ENCODE results near the gene BSDC1. TPM values are rescaled to one million over a fixed set of nuclear protein-coding genes. Genes with fewer than 3 reads are reported as not detected.
A peak's percentile ranks its signal among the peaks of the same experiment; 100 is the strongest.

Gene BSDC1
- total and polyA plus RNA-seq, 12 donors, result 21.4 to 49.4 (median 44.3) TPM

GRCh38 chr1:32329931-32330466 is 64.2 kb downstream of the BSDC1 start:
- intact Hi-C loops (cut with DNase I), result loop anchor here in 2 of 10 donors (5.0 to 10.0 kb wide), 2 partner anchors 93 to 105 kb away; partner anchors contain the start of genes EIF3I (in 1 of the 2) and TMEM234 (in 1 of the 2)
- DNase-seq, result no peak
- WGBS, 2 donors, result 90 to 93% methylated on average over 4 of the region's 4 CpGs

GRCh38 chr1:32327204-32327603 is 67.0 kb downstream of the BSDC1 start:
- ATAC-seq (no peak), DNase-seq (no peak)
- 96% methylated on average over 11 of the region's 11 CpGs for WGBS, 2 donors
- intact Hi-C loops (cut with DNase I), result loop anchor here in 2 of 10 donors (5.0 to 10.0 kb wide), 2 partner anchors 90 to 102 kb away; partner anchors contain the start of genes EIF3I (in 1 of the 2) and TMEM234 (in 1 of the 2)
- peaks cover 0 to 3% (median 0%) of the 10 kb centered on the region in 9 donors for H3K4me1 ChIP-seq
- H3K9me3 ChIP-seq, result no peaks in the 10 kb centered on the region
- no peak overlapping the region for H3K4me3 ChIP-seq
- H3K27ac ChIP-seq, result no peak overlapping the region
- peaks cover 0 to 98% (median 46%) of the 10 kb centered on the region in 9 donors for H3K36me3 ChIP-seq
- no peaks in the 10 kb centered on the region for H3K27me3 ChIP-seq
- TF ChIP-seq CTCF (IDR thresholded peaks at IDR 0.05), result no peak

More at GRCh38 chr1:32329931-32330466, 64.2 kb downstream of the BSDC1 start:
- no peak overlapping the region for H3K4me3 ChIP-seq
- no peaks in the 10 kb centered on the region for H3K9me3 ChIP-seq
- no peak for ATAC-seq
- no peak overlapping the region for H3K27ac ChIP-seq
- peaks cover 0 to 96% (median 60%) of the 10 kb centered on the region in 9 donors for H3K36me3 ChIP-seq
- no peak for TF ChIP-seq CTCF (IDR thresholded peaks at IDR 0.05)
- H3K27me3 ChIP-seq, result peaks cover 0 to 7% (median 0%) of the 10 kb centered on the region in 7 donors
- peaks cover 0 to 16% (median 9%) of the 10 kb centered on the region in 9 donors for H3K4me1 ChIP-seq

GRCh38 chr1:32321712-32322291 is 72.4 kb downstream of the BSDC1 start:
- Histone ChIP-seq H3K4me3 (no peak overlapping the region), H3K36me3 (peaks cover 0 to 88% (median 17%) of the 10 kb centered on the region in 9 donors), H3K27ac (peak overlapping the region in 3 of 10 donors; percentile 34 to 44 (median 37)), H3K4me1 (peaks cover 0 to 15% (median under 1%) of the 10 kb centered on the region in 9 donors), H3K27me3 (no peaks in the 10 kb centered on the region), H3K9me3 (no peaks in the 10 kb centered on the region)
- 51 to 61% methylated on average over 5 of the region's 5 CpGs for WGBS, 2 donors
- intact Hi-C loops (cut with DNase I), result loop anchor here in 1 of 10 donors (10.0 kb wide), 1 partner anchor 97 kb away; the partner anchor contains the start of genes EIF3I and TMEM234
- no peak for TF ChIP-seq CTCF (IDR thresholded peaks at IDR 0.05)
- DNase-seq (no peak), ATAC-seq (peak in 1 of 8 donors; percentile 29)

GRCh38 chr1:32318127-32318869 is 75.9 kb downstream of the BSDC1 start:
- H3K4me3 ChIP-seq, result no peak overlapping the region
- H3K27me3 ChIP-seq, result no peaks in the 10 kb centered on the region
- DNase-seq (no peak), ATAC-seq (no peak)
- no peaks in the 10 kb centered on the region for H3K9me3 ChIP-seq
- 96% methylated on average over 10 of the region's 10 CpGs for WGBS, 2 donors
- H3K27ac ChIP-seq, result no peak overlapping the region
- peaks cover 0 to 30% (median 11%) of the 10 kb centered on the region in 9 donors for H3K4me1 ChIP-seq
- intact Hi-C loops (cut with DNase I), result loop anchor here in 5 of 10 donors (5.0 to 10.0 kb wide), 3 partner anchors 76 to 103 kb away; partner anchors contain the start of genes EIF3I (in 4 of the 5) and TMEM234 (in 4 of the 5)
- peaks cover 0 to 65% (median 9%) of the 10 kb centered on the region in 9 donors for H3K36me3 ChIP-seq
- TF ChIP-seq CTCF (IDR thresholded peaks at IDR 0.05), result no peak

Data from heart right ventricle (tissue), 16 donors.